K562 (cell line): ENCODE results near the gene USP48. TPM values are rescaled to one million over a fixed set of nuclear protein-coding genes. Genes with fewer than 3 reads are reported as not detected.
A peak's percentile ranks its signal among the peaks of the same experiment; 100 is the strongest.

Experiments
- CC2D1A ChIP-seq: fragments of 450-650 bp; IDR thresholded peaks from 2 replicates; pipeline ENCODE4 v1.6.1; 2017; ENCODE audit warnings: mild to moderate bottlenecking
- CTCFL ChIP-seq: IDR thresholded peaks from 2 replicates; pipeline ENCODE4 v1.6.1; 2011; ENCODE audit warnings: borderline replicate concordance, low read depth, mild to moderate bottlenecking, moderate library complexity, low read length; ENCODE audit not compliant: insufficient read depth, poor library complexity, severe bottlenecking
- ETV5 ChIP-seq: sonication (generic); formaldehyde crosslinking; IDR thresholded peaks from 2 replicates; pipeline ENCODE4 v1.4.0; 2020; ENCODE audit warnings: low read depth, mild to moderate bottlenecking, missing genetic modification reagents
- ETV6 ChIP-seq, 3 experiments: fragments of 150-350 bp in 1 of 3; sonication (generic) in 1 of 3; formaldehyde crosslinking in 1 of 3; IDR thresholded peaks; 2 replicates each; pipeline versions ENCODE4 v1.6.1 to v1.8.0; 2014 to 2022; ENCODE audit warnings: borderline replicate concordance in 2 of 3, low read depth in 2 of 3, antibody characterized with exemption in 1 of 3, low read length in 1 of 3, mild to moderate bottlenecking in 1 of 3, missing genetic modification reagents in 1 of 3
- KDM2B ChIP-seq: fragments of 250-450 bp; sonication (Bioruptor Pico); IDR thresholded peaks from 2 replicates; pipeline ENCODE4 v1.8.0; 2021; ENCODE audit warnings: mild to moderate bottlenecking, moderate library complexity
- MBD2 ChIP-seq: sonication (generic); IDR thresholded peaks from 2 replicates; pipeline ENCODE4 v1.6.1; 2016; ENCODE audit warnings: low read depth, borderline replicate concordance
- MYNN ChIP-seq, 2 experiments: sonication (generic); formaldehyde crosslinking in 1 of 2; IDR thresholded peaks; 2 replicates each; pipeline versions ENCODE4 v1.5.0 to v1.6.1; 2016 to 2020; ENCODE audit warnings: antibody characterized with exemption in 1 of 2, missing genetic modification reagents in 1 of 2
- NEUROD1 ChIP-seq: fragments of 150-350 bp; IDR thresholded peaks from 2 replicates; pipeline ENCODE4 v1.6.1; 2014; ENCODE audit warnings: borderline replicate concordance, low read length, low read depth; ENCODE audit not compliant: partially characterized antibody
- PTBP1 ChIP-seq: fragments of 200-400 bp; formaldehyde crosslinking; IDR thresholded peaks from 2 replicates; pipeline ENCODE4 v1.6.1; 2017; ENCODE audit warnings: low read depth, low read length
- RAD51 ChIP-seq: fragments of 450-650 bp; IDR thresholded peaks from 2 replicates; pipeline ENCODE4 v1.7.1; 2016; ENCODE audit warnings: low read depth, mild to moderate bottlenecking, borderline replicate concordance
- XRCC4 ChIP-seq: IDR thresholded peaks from one replicate; pipeline ENCODE4 v1.6.1; 2011; ENCODE audit not compliant: insufficient read depth, insufficient read length; ENCODE audit errors: extremely low read depth
- ZBTB1 ChIP-seq: sonication (generic); formaldehyde crosslinking; IDR thresholded peaks from 2 replicates; pipeline ENCODE4 v1.8.1; 2023; ENCODE audit warnings: missing genetic modification reagents, low read depth, mild to moderate bottlenecking, borderline replicate concordance
- ZNF146 ChIP-seq: IDR thresholded peaks from one replicate; pipeline ENCODE4 v1.6.1; 2018; ENCODE audit warnings: missing compliant biosample characterization; ENCODE audit not compliant: unreplicated experiment
- ZNF436 ChIP-seq: fragments of 250-450, 450-650 bp; sonication (Bioruptor Pico); formaldehyde crosslinking; IDR thresholded peaks from 2 replicates; pipeline ENCODE4 v1.7.0; 2020; ENCODE audit warnings: mild to moderate bottlenecking
- polyA plus RNA-seq, 8 experiments: library from polyadenylated mRNA; depleted of rRNA in 4 of 8; stranded (reverse) in 5 of 8; unstranded in 3 of 8; fragments of >200 nt; fragmentation: Nextera tagmentation in 2 of 8; fragmentation: Illumina TruSeq in 1 of 8; extraction: Ambion mirVana in 2 of 8; extraction: Trizol in 1 of 8; gene quantifications; 2 replicates each; pipeline versions ENCODE4 v1.2.1 to v1.2.3, GENCODE V29; 2011 to 2014; ENCODE audit warnings: inconsistent platforms in 1 of 8, missing spikeins in 1 of 8
- total RNA-seq, 7 experiments: library from RNA; depleted of rRNA in 6 of 7; stranded (reverse); fragments of >200 nt in 6 of 7; fragmentation: Illumina TruSeq in 2 of 7; extraction: Trizol in 2 of 7; gene quantifications; 2 replicates each; pipeline versions ENCODE4 v1.2.1 to v1.2.3, GENCODE V29; 2011 to 2021; ENCODE audit warnings: low replicate concordance in 1 of 7
- TF ChIP-seq, protein P1 (sequence below): sonication (generic); formaldehyde crosslinking; IDR thresholded peaks from 2 replicates; pipeline ENCODE4 v1.4.0; 2020; ENCODE audit warnings: mild to moderate bottlenecking, missing genetic modification reagents
- TF ChIP-seq, protein P2 (sequence below): sonication (generic); formaldehyde crosslinking; IDR thresholded peaks from 2 replicates; pipeline ENCODE4 v1.8.0; 2022; ENCODE audit warnings: mild to moderate bottlenecking, low read depth, missing genetic modification reagents
- TF ChIP-seq, protein P3 (sequence below): fragments of 450-650 bp; IDR thresholded peaks from 2 replicates; pipeline ENCODE4 v1.6.1; 2016; ENCODE audit warnings: borderline replicate concordance

Gene USP48
- total and polyA plus RNA-seq, 9 of the 15 experiments (the other 6 are each of a cell fraction or from before 2014, with no cell fraction given), result 23.3 to 123 (median 106) TPM

DNA sequence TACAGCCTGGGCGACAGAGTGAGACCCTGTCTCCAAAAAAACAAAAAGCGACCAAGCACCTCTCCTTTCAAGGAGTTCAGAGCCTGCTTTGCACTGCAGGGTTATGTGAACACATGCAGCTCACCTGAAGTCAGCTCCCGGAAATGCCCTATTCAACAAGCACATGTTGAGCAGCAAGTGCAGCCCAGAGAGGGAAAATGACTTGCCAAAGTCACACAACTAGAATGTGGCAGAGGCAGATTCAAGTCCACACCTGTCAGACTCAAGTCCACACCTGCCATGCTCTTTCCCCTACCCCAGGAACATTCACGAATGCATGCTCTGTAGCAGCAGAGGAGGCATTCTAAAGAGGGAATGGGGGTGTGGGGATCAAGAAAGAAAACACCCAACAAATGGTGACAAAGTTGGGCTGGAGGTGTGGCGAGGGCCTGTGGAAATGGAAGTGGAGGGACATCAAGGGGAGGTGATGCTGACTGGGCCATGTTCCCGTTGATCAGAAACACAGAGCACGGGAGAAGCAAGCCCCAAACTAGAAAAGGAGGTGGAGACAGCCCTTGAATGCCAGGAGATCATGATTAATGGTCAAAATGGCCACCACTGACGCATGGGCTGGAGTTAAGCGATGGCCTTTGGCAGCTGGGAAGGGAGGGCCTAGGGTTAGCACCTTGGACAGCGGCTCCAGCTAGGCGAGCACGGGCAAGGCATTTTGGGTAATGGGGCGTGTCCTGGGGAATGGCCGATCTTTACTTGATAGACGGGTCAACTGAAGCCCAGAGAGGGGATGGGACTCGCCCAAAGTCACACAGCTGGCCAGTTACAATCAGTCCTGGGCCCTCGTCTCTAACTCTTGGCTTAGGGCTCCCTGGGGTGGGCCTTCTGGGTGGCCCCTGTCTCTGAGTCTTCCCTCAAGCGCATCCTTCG, 135.3 kb downstream of the USP48 start (continued):
- TF ChIP-seq ZNF436 (CRISPR knock-in tag) (no peak), PTBP1 (peak; percentile 98), MBD2 (peak; percentile 52; the same call in 1 of the 2 replicates), ETV6 (IDR thresholded peaks at IDR 0.05; ENCODE audit: borderline replicate concordance in 1 of 2, low read depth in 2 of 2, low read length in 1 of 2) (no peak), ETV6 (CRISPR knock-in tag; IDR thresholded peaks at IDR 0.05; ENCODE audit: borderline replicate concordance) (peak; percentile 95; the same call in 1 of the 2 replicates), KDM2B (CRISPR knock-in tag) (no peak), ETV5 (CRISPR knock-in tag) (peak; percentile 79), CTCFL (no peak), XRCC4 (no peak), RAD51 (no peak), MYNN (IDR thresholded peaks at IDR 0.05) (peak; percentile 70; the same call in 1 of the 2 replicates), MYNN (CRISPR knock-in tag; IDR thresholded peaks at IDR 0.05) (no peak), CC2D1A (peak; percentile 74; the same call in 1 of the 2 replicates), ZBTB1 (CRISPR knock-in tag) (peak; percentile 88), ZNF146 (peak; percentile 29), NEUROD1 (peak; percentile 61)
- TF ChIP-seq, protein P1, sequence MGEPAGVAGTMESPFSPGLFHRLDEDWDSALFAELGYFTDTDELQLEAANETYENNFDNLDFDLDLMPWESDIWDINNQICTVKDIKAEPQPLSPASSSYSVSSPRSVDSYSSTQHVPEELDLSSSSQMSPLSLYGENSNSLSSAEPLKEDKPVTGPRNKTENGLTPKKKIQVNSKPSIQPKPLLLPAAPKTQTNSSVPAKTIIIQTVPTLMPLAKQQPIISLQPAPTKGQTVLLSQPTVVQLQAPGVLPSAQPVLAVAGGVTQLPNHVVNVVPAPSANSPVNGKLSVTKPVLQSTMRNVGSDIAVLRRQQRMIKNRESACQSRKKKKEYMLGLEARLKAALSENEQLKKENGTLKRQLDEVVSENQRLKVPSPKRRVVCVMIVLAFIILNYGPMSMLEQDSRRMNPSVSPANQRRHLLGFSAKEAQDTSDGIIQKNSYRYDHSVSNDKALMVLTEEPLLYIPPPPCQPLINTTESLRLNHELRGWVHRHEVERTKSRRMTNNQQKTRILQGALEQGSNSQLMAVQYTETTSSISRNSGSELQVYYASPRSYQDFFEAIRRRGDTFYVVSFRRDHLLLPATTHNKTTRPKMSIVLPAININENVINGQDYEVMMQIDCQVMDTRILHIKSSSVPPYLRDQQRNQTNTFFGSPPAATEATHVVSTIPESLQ, result peak; percentile 99
- TF ChIP-seq, protein P2, sequence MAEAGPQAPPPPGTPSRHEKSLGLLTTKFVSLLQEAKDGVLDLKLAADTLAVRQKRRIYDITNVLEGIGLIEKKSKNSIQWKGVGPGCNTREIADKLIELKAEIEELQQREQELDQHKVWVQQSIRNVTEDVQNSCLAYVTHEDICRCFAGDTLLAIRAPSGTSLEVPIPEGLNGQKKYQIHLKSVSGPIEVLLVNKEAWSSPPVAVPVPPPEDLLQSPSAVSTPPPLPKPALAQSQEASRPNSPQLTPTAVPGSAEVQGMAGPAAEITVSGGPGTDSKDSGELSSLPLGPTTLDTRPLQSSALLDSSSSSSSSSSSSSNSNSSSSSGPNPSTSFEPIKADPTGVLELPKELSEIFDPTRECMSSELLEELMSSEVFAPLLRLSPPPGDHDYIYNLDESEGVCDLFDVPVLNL, result peak; percentile 85; the same call in 1 of the 2 replicates
- TF ChIP-seq, protein P3, sequence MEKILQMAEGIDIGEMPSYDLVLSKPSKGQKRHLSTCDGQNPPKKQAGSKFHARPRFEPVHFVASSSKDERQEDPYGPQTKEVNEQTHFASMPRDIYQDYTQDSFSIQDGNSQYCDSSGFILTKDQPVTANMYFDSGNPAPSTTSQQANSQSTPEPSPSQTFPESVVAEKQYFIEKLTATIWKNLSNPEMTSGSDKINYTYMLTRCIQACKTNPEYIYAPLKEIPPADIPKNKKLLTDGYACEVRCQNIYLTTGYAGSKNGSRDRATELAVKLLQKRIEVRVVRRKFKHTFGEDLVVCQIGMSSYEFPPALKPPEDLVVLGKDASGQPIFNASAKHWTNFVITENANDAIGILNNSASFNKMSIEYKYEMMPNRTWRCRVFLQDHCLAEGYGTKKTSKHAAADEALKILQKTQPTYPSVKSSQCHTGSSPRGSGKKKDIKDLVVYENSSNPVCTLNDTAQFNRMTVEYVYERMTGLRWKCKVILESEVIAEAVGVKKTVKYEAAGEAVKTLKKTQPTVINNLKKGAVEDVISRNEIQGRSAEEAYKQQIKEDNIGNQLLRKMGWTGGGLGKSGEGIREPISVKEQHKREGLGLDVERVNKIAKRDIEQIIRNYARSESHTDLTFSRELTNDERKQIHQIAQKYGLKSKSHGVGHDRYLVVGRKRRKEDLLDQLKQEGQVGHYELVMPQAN, result peak; percentile 96
